ENCODE data around the gene KMT2C. TPM values are rescaled to one million over a fixed set of nuclear protein-coding genes. Genes with fewer than 3 reads are reported as not detected.
"Not testable (repeated sequence)": the region's sequence is repeated elsewhere in the genome, so short reads cannot be mapped to it uniquely, and the experiment has no call there.

Gene KMT2C
- total RNA-seq, 4 donors from 2014 or later, result 77.4 to 174 (median 114) TPM

DNA sequence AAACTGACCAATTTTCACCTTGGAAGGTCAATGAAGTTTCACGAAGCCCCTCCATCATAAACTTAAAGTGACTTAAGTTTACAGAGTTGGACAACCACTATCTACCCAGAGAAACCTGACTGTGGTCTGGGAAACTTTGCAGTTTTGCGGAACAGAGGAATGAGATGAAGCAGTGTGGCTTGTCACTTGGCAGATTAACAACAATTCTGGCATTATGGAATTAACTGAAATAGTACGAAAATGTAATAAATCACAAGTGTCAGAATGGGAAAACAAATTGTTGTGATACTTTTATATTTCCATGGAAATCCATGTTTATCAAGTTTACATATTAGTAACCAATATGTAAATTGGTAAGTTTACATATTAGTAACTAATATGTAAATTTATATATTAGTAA, 4.9 kb downstream of the KMT2C start:
- TF ChIP-seq, protein P1, sequence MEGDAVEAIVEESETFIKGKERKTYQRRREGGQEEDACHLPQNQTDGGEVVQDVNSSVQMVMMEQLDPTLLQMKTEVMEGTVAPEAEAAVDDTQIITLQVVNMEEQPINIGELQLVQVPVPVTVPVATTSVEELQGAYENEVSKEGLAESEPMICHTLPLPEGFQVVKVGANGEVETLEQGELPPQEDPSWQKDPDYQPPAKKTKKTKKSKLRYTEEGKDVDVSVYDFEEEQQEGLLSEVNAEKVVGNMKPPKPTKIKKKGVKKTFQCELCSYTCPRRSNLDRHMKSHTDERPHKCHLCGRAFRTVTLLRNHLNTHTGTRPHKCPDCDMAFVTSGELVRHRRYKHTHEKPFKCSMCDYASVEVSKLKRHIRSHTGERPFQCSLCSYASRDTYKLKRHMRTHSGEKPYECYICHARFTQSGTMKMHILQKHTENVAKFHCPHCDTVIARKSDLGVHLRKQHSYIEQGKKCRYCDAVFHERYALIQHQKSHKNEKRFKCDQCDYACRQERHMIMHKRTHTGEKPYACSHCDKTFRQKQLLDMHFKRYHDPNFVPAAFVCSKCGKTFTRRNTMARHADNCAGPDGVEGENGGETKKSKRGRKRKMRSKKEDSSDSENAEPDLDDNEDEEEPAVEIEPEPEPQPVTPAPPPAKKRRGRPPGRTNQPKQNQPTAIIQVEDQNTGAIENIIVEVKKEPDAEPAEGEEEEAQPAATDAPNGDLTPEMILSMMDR (IDR thresholded peaks at IDR 0.05), result no peak
- TF ChIP-seq POLR2A (IDR thresholded peaks at IDR 0.05), result no peak
- 88 to 94% methylated on average over 3 of the region's 3 CpGs for WGBS, 2 donors
- Histone ChIP-seq H3K9me3 (no peaks in the 10 kb centered on the region), H3K27me3 (no peaks in the 10 kb centered on the region), H3K36me3 (no peaks in the 10 kb centered on the region), H3K4me1 (peaks cover 34 to 40% of the 10 kb centered on the region in 2 donors), H3K4me3 (replicated peaks in 1 of 3) (no peak overlapping the region), H3K27ac (no peak overlapping the region)
- no peak for DNase-seq
- intact Hi-C loops (cut with DNase I), result no loop called here

DNA sequence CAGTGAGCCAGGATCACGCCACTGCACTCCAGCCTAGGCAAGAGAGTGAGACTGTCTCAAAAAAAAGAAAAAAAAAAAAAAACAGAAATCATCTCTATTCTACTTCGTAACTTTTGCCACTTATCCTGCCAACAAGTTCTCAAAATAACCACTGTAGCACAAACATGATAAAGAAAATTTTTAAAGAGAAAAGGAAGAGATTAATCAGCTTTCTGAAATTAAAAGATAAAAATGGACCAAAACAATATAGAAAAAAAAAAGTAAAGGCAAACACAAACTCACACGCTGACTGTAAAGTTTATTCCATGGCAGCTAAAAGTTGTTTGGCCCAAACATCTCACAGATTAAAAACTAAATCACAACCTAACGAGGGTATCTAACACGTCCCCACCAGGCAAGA, 5.7 kb downstream of the KMT2C start:
- H3K36me3 ChIP-seq; H3K27ac ChIP-seq; H3K9me3 ChIP-seq; H3K27me3 ChIP-seq; DNase-seq; H3K4me3 ChIP-seq (replicated peaks in 1 of 3); intact Hi-C loops (cut with DNase I): not testable (repeated sequence)
- peaks cover 40 to 46% of the 10 kb centered on the region in 2 donors for H3K4me1 ChIP-seq
- 85 to 87% methylated on average over 5 of the region's 5 CpGs for WGBS, 2 donors

- 88% methylated on average over 8 of the region's 8 CpGs for WGBS, 2 donors
- no peak for DNase-seq
- H3K9me3 ChIP-seq, result no peaks in the 10 kb centered on the region
- H3K27me3 ChIP-seq, result no peaks in the 10 kb centered on the region
- peaks cover 26 to 27% of the 10 kb centered on the region in 2 donors for H3K4me1 ChIP-seq
- TF ChIP-seq, protein P1 (IDR thresholded peaks at IDR 0.05), result no peak
- TF ChIP-seq POLR2A (IDR thresholded peaks at IDR 0.05), result no peak
- no peak overlapping the region for H3K27ac ChIP-seq
- no peaks in the 10 kb centered on the region for H3K36me3 ChIP-seq
- intact Hi-C loops (cut with DNase I), result loop anchor here (10.0 kb wide), 1 partner anchor 100 kb away; no protein-coding TSS in a partner anchor
- H3K4me3 ChIP-seq (replicated peaks in 1 of 3), result no peak overlapping the region
These were observed 11.3 kb downstream of the KMT2C start for GRCh38 chr7:152424348-152425108.

DNA sequence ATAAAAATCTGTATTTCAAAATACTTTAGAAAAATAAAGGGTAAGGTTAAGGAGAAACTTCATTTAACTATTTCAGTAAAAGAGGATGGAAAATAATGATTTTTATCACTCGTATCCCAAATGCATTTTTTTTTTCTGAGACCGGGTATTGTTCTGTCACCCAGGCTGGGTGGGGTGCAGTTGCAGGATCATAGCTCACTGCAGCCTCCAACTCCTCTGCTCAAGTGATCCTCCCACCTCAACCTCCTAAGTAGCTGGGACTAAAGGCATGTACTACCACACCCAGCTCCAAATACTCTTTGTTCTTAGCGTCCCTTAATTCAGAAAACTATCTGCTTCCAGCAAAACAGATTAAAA, 11.8 kb downstream of the KMT2C start:
- Histone ChIP-seq H3K4me1 (peaks cover 22% of the 10 kb centered on the region in 2 donors), H3K4me3 (replicated peaks in 1 of 3) (no peak overlapping the region), H3K36me3 (no peaks in the 10 kb centered on the region), H3K27me3 (no peaks in the 10 kb centered on the region), H3K27ac (no peak overlapping the region), H3K9me3 (no peaks in the 10 kb centered on the region)
- 96 to 97% methylated on average over 3 of the region's 3 CpGs for WGBS, 2 donors
- no peak for TF ChIP-seq POLR2A (IDR thresholded peaks at IDR 0.05)
- TF ChIP-seq, protein P1 (IDR thresholded peaks at IDR 0.05), result no peak
- DNase-seq, result no peak
- intact Hi-C loops (cut with DNase I), result loop anchor here (10.0 kb wide), 1 partner anchor 99 kb away; no protein-coding TSS in a partner anchor

DNA sequence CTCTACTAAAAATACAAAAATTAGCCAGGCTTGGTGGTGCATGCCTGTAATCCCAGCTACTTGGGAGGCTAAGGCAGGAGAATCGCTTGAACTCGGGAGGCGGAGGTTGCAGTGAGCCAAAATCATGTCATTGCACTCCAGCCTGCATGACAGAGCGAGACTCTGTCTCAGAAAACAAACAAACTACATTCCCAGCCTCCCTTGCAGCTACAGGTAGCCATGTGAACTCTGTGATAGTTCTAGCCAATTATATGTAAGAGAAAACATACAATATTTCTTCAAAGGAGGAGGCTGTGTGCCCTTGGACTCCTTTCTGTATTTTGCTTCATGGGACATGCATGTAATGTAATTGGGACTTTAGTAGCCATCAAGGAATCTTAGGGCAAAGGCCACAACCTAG, 12.6 kb downstream of the KMT2C start:
- not testable (repeated sequence) for H3K27me3 ChIP-seq; DNase-seq; H3K27ac ChIP-seq; H3K36me3 ChIP-seq; H3K9me3 ChIP-seq; H3K4me3 ChIP-seq (replicated peaks in 1 of 3)
- WGBS, 2 donors, result 98 to 100% methylated on average over 4 of the region's 4 CpGs
- intact Hi-C loops (cut with DNase I), result loop anchor here (10.0 kb wide), 1 partner anchor 98 kb away; no protein-coding TSS in a partner anchor
- H3K4me1 ChIP-seq, result peaks cover 17 to 22% of the 10 kb centered on the region in 2 donors

GRCh38 chr7:152420950-152421349, 14.9 kb downstream of the KMT2C start:
- intact Hi-C loops (cut with DNase I), result loop anchor here (10.0 kb wide), 1 partner anchor 96 kb away; no protein-coding TSS in a partner anchor
- not testable (repeated sequence) for H3K4me3 ChIP-seq (replicated peaks in 1 of 3); H3K27me3 ChIP-seq; H3K9me3 ChIP-seq; H3K27ac ChIP-seq; H3K36me3 ChIP-seq; DNase-seq
- H3K4me1 ChIP-seq, result peaks cover 12% of the 10 kb centered on the region in 2 donors

Measured in thyroid gland (tissue), 4 donors.